ENCODE results near the gene ETS1.

- no peak for TF ChIP-seq CTCF (IDR thresholded peaks at IDR 0.05; ENCODE audit: low read length)
- no peak for TF ChIP-seq EZH2 (optimal IDR thresholded peaks at IDR 0.05; ENCODE audit: low read depth, low read length)
These were observed 26.1 kb upstream of the ETS1 start for GRCh38 chr11:128613300-128613995.

Measured in MM.1S (cell line).